ENCODE results near the gene TANGO6. TPM values are rescaled to one million over a fixed set of nuclear protein-coding genes. Genes with fewer than 3 reads are reported as not detected.

The TANGO6 gene
- total RNA-seq, 4 donors from 2014 or later = 18.4 to 36.0 (median 23.3) TPM

- 95 to 96% methylated on average over 4 of the region's 4 CpGs for WGBS, 2 donors
- Histone ChIP-seq H3K36me3 (peaks cover 0 to 100% (median 7%) of the 10 kb centered on the region in 3 donors), H3K27me3 (no peaks in the 10 kb centered on the region), H3K4me3 (no peak overlapping the region), H3K27ac (no peak overlapping the region), H3K9me3 (peaks cover 0 to 2% (median 0%) of the 10 kb centered on the region in 4 donors), H3K4me1 (no peaks in the 10 kb centered on the region)
- no peak for DNase-seq (ENCODE audit: low spot score in 2 of 2)
- TF ChIP-seq POLR2A (IDR thresholded peaks at IDR 0.05) (no peak), EP300 (IDR thresholded peaks at IDR 0.05) (no peak), CTCF (IDR thresholded peaks at IDR 0.05) (no peak)
Measured at GRCh38 chr16:68875871-68876270, 32.5 kb downstream of the TANGO6 start.

- TF ChIP-seq CTCF (IDR thresholded peaks at IDR 0.05) (no peak), POLR2A (IDR thresholded peaks at IDR 0.05) (no peak), EP300 (IDR thresholded peaks at IDR 0.05) (no peak)
- H3K9me3 ChIP-seq = no peaks in the 10 kb centered on the region
- WGBS, 2 donors = 94 to 95% methylated on average over 6 of the region's 6 CpGs
- H3K4me3 ChIP-seq = no peak overlapping the region
- H3K27me3 ChIP-seq = no peaks in the 10 kb centered on the region
- H3K36me3 ChIP-seq = peaks cover 0 to 50% (median 3%) of the 10 kb centered on the region in 3 donors
- H3K4me1 ChIP-seq = peaks cover 0 to 12% (median 6%) of the 10 kb centered on the region in 4 donors
- no peak for DNase-seq (ENCODE audit: low spot score in 2 of 2)
- no peak overlapping the region for H3K27ac ChIP-seq
Measured at GRCh38 chr16:68883685-68884084, 40.4 kb downstream of the TANGO6 start.

GRCh38 chr16:68884401-68884800 is 41.1 kb downstream of the TANGO6 start:
- Histone ChIP-seq H3K36me3 (peaks cover 0 to 43% (median 3%) of the 10 kb centered on the region in 3 donors), H3K4me3 (no peak overlapping the region), H3K27me3 (no peaks in the 10 kb centered on the region), H3K27ac (no peak overlapping the region), H3K9me3 (no peaks in the 10 kb centered on the region), H3K4me1 (peaks cover 0 to 12% (median 6%) of the 10 kb centered on the region in 4 donors)
- no peak for DNase-seq (ENCODE audit: low spot score in 2 of 2)
- WGBS, 2 donors = 81 to 91% methylated on average over 1 of the region's 1 CpG
- TF ChIP-seq EP300 (IDR thresholded peaks at IDR 0.05) (no peak), CTCF (IDR thresholded peaks at IDR 0.05) (no peak), POLR2A (IDR thresholded peaks at IDR 0.05) (no peak)

- no peak overlapping the region for H3K27ac ChIP-seq
- no peaks in the 10 kb centered on the region for H3K27me3 ChIP-seq
Measured at GRCh38 chr16:68884861-68885720, 41.8 kb downstream of the TANGO6 start.

More at GRCh38 chr16:68884861-68885720, 41.8 kb downstream of the TANGO6 start:
- no peak for TF ChIP-seq EP300 (IDR thresholded peaks at IDR 0.05)
- no peak for TF ChIP-seq POLR2A (IDR thresholded peaks at IDR 0.05)
- TF ChIP-seq CTCF (IDR thresholded peaks at IDR 0.05) = no peak
- Histone ChIP-seq H3K9me3 (no peaks in the 10 kb centered on the region), H3K4me3 (no peak overlapping the region), H3K4me1 (peaks cover 0 to 12% (median 6%) of the 10 kb centered on the region in 4 donors), H3K36me3 (peaks cover 0 to 36% (median 3%) of the 10 kb centered on the region in 3 donors)
- no peak for DNase-seq (ENCODE audit: low spot score in 2 of 2)
- 38 to 40% methylated on average over 7 of the region's 7 CpGs for whole genome bisulfite sequencing, 2 donors

Data from tibial nerve (tissue), 4 donors.